ENCODE measurements around the gene FEV. TPM values are rescaled to one million over a fixed set of nuclear protein-coding genes. Genes with fewer than 3 reads are reported as not detected.

The FEV gene
- total RNA-seq (2014; rRNA removed; shearing (Covaris generic)), result not detected in 2 replicates

DNA sequence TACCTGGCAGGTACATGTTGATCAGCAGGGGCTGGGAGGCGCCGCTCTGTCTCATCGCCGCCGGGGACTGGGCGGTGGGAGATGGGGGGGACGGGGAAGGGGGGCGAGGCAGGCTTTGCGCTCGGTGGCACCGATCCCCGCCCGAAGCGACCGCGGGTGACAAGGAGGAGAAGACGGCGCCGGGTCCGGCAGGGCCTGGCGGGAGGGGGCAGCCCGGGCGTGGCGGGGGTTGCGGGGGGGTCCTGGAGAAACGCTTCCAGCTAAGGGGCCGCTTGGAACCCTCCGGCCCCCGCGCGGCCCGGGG, at the start of gene FEV:
TSS of gene FEV (minus strand) at position 164 of the 304 bp plus-strand sequence. CDS start at position 55, 109 bp downstream.
- in situ Hi-C loops (cut with HindIII; ENCODE audit: low sequenced_read_pairs), result no loop called here
- DNase-seq (ENCODE audit: low spot score), result no peak

DNA sequence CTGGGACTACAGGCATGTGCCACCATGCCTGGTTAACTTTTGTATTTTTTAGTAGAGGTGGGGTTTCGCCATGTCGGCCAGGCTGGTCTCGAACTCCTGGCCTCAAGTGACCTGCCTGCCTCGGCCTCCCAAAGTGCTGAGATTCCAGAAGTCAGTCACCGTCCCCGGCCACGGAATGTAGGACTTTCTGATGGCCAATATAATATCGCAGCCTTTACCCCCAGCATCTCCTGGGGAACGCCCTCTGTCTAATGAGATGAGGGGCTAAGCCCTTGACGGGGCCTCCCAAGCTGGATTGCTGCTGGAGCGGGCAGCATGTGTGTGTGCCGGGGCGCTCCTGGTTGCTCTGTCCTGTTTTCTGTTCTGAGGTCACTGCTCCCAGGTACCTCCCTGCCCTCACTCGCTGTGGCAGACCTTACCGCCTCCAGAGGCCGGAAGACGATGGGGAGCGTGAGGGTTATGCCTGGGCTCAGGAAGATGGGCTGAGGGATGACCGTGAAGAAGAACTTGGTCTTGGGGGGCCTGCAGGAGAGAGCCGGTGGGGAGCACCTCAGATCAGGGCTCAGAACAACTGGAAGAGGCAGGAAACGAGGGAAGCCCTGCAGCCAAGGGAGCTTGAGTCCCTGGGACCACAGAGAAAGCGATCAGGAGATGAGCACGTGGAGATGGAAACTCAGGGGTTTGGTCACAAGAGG, 47.2 kb upstream of the FEV start:
- no peak for DNase-seq (ENCODE audit: low spot score)
- in situ Hi-C loops (cut with HindIII; ENCODE audit: low sequenced_read_pairs), result no loop called here

DNA sequence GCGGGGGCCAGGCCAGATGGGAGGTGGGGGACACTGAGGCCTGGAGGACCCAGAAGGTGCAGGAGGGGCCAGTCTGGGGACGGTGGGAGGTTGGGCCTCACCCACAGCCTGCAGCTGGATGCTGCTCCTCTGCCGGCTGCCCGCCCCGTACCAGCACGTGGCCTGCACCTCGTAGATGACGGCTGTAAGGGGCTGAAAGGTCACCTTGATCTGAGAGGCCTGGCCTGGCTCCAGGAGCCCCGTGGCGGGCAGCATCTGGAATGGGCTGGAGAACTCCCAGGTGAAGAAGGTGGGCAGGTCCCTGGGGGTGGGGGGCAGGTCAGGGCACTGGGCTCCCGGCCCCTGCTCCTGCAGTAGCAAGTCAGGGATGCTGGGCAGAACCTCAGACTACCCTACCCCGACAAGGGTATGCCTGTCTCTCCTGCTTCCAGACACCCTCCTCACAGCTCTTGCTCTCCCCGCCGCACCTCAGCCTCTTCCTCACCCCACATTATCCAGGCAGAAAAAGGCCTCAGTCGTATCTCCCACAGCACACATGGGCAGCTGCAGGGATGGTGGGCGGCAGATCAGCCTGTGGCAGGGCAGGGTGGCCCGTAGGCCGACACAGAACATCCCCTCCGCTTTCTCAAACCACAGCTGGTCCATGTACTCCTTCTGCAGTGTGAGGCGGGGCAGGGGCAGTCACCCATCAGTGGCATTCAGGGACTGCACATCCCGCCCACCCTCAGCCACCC, 46.2 kb upstream of the FEV start:
- in situ Hi-C loops (cut with HindIII; ENCODE audit: low sequenced_read_pairs), result no loop called here
- DNase-seq (ENCODE audit: low spot score), result no peak

DNA sequence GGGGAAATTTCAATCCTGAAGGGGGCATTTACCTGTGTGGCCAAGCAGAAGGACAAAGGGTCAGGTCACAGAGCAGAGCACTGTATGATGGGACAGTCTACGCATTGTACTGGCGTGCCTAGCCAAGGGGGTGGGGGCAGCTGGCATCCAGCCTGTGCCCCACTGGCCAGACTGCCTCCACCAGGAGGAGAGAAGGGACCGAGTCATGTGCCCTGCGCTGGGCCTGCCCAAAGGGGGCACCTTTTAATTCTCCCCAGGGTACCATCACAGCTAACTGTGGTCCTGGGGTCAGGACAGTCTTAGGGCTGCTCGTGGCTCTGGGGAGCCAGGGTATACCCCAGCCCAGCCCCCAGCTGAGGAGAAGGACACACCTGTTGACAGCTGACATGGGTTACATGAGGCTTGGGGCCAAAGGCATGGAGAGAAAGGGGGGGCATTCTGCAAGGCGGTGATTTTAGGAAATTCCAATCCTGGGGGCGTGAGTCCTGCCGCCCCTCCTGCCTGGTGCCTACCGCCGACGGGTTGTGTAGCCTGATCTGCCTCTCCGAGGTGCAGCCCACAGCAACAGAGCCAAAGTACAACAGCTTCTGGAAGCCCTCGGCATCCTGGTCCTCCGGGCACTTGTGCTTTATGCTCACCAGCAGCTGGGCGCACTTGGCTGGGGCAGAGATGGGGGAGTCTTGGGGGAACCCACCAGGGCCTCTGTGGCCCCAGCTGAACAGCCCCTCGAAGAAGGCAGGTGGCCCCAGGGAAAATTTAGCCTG, 45.4 kb upstream of the FEV start:
- DNase-seq (ENCODE audit: low spot score), result no peak
- in situ Hi-C loops (cut with HindIII; ENCODE audit: low sequenced_read_pairs), result no loop called here

DNA sequence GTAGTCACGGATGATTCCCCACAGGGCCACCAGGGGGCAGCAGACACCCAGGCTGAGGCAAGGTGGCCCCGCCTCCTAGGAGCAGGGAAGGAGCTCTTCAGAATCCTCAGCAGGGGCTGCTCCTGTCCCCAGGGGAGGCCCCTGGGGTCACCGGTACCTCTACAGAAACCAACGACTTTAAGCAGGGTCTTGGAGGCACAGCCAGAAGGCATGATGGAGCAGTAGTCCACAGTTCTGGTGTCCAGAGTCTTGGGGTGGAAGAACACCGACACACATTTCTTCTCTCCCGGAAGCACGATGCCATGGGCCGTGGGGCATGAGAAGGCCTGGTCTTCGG, 44.8 kb upstream of the FEV start:
- in situ Hi-C loops (cut with HindIII; ENCODE audit: low sequenced_read_pairs), result no loop called here

DNA sequence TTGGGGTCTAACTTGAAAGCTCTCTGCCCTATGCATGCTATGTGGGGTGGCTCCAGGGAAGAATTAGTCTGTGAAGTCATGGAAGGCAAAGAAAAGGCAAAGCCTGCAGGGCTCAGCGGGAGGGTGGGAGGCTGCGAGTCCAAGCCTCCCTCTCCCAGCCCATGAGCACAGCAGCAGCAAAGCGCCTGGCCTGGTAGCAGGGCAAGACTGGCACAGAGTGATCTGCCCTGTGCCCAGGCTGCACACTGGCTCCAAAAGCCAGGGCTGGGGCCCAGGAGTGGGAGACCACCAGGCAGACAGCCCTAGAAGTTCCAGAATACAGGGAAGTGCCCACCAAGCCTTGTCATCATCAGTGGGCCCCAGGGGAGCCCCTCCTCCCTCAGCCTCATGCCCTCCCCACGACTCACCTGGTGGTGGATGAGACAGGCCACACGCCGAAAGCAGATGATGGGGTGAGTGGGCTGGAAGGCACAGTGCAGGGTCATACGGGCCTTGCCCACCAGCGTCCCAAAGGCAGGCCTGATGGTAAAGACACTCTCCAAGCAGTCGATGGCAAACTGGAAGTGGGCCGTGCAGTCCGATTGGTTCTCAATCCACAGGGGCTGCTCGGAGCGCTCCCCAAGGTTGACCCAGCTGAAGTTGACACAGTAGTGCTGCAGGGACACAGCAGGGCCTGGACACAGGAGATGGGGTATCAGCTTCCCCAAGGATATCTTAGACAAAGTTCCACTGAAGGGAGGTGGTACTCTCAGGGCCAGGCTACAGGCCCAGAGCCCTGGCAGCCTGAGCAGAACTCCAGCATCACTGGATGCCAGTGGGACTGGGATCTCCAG, 44.2 kb upstream of the FEV start:
- in situ Hi-C loops (cut with HindIII; ENCODE audit: low sequenced_read_pairs), result no loop called here
- DNase-seq (ENCODE audit: low spot score), result no peak

More for the DNA sequence above, 44.8 kb upstream of the FEV start:
- DNase-seq (ENCODE audit: low spot score), result peak; percentile 81

DNA sequence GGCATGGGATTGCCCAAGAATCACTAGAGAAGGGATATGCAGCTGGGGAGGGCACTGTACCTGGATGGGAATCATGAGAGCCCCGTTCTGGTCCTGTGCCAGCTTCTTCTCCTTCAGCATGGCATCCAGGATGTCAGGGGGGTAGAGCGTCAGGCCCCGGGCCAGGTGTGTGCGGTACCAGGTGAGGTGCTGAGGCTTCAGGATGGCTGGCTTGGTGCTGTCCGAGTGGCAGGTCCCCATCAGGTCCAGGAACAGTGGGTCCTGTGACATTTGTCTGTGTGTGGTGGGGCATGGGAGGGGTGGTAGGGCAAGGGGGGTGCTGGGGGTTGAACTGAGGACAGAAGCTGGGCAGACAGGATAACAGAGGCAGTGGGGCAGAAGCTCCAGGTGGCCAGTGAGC, 43.2 kb upstream of the FEV start:
- in situ Hi-C loops (cut with HindIII; ENCODE audit: low sequenced_read_pairs), result no loop called here
- DNase-seq (ENCODE audit: low spot score), result no peak

DNA sequence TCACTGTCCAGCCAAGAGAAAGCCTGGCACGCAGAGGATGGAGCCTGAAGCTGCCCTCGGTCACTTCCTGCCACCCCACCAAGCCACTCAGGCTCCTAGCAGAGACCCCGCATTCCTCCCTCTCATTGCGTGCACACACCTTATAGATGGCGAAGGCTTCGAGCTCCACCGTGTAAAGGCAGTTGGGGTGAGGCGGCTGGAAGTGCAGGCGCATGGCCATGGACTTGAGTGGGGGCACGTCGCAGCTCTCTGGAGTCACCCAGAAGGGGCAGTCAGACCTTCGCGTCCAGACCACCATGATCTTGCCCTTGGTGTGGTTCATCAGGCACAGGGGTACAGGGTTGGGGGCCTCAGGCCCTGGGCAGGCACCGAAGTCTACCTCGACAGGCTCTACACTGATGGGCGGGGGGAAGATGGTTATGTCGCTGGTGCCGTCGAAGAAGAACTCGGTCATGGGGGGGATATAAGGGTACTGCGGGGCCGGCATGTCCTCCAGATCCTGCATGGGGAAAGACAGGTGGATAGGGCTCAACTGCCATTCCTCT, 42.6 kb upstream of the FEV start:
- no peak for DNase-seq (ENCODE audit: low spot score)
- in situ Hi-C loops (cut with HindIII; ENCODE audit: low sequenced_read_pairs), result no loop called here

DNA sequence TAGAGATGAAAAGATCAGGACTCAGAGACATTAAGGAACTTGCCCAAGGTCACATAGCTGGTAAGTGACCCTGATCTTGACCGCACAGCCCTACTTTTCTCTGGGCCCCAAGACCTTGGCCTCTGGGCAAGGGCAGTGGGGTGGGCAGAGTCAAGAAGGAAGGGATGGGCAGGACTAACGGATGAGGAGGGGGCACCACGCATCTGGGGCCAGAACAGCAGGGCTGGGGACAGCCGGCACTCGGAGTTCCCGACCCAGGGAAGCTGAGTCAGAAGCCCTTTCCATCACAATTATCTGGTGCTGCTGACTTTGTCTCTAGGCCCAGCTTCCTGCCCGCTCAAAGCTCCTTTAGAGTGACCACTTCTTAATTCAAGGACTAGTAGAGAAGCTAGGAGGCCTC, 42.0 kb upstream of the FEV start:
- in situ Hi-C loops (cut with HindIII; ENCODE audit: low sequenced_read_pairs), result no loop called here
- DNase-seq (ENCODE audit: low spot score), result no peak

DNA sequence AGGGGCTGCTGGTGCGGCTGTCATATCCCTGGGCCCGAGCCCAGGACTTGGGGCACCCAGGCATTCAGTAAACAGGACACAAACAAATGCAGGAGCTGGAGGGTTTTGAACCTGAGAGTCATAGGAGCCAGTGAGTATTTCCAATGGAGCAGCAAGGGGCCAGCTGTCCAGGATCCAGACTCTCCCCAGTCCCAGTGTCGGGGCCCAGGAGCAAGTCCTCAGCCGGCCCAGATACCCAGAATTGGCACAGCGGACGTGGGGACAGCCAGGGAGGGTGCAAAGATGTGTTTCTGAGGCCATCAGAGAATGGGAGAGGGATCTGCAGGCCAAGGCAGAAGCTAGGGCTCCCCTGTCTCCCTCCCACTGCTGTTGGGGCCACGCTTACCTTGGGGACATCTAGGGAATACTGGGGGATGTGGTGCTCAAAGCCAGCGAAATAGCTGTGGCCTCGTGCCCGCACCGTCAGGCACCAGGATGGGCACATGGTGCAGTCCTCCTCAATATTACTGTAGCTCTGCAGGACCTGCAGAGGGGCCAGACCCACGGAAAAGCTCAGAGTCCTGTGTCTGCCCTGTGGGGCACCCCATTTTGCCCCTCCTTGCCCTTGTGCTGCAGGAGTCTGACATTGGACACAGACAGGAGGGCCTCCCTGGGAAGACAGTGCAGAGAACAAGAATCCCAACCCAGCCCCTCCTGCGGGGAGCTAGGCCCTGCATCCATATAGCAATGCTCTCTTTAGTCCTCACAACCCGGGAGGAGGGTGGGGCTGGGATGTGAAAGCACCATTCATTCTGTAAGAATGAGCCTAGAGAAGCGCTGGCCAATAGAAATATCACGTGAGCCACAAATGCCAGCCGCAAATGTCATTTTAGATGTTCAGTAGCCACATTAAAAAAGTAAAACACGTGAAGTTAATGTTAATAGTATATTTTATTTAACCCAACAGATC, 40.9 kb upstream of the FEV start:
- DNase-seq (ENCODE audit: low spot score), result no peak
- in situ Hi-C loops (cut with HindIII; ENCODE audit: low sequenced_read_pairs), result no loop called here

DNA sequence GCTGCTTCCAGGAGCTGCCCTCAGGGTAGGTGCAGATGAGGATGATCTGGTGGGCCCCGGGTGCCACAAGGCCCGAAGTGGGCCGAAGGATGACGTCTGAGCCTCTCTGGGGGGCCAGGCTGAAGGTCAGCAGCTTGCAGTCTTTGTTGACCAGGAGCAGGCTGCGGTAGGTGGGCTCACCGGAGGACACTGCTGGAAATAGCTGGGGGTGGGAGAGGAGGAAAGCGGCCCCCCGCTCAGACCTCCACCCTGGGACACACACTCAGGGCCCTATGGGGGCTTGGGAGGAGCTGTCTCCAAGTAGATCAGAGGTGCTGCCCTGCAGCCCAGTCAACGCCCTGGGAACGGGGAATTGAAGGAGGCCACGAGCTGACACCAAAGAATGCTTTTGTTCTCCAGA, 39.1 kb upstream of the FEV start:
- in situ Hi-C loops (cut with HindIII; ENCODE audit: low sequenced_read_pairs), result no loop called here
- DNase-seq (ENCODE audit: low spot score), result no peak

DNA sequence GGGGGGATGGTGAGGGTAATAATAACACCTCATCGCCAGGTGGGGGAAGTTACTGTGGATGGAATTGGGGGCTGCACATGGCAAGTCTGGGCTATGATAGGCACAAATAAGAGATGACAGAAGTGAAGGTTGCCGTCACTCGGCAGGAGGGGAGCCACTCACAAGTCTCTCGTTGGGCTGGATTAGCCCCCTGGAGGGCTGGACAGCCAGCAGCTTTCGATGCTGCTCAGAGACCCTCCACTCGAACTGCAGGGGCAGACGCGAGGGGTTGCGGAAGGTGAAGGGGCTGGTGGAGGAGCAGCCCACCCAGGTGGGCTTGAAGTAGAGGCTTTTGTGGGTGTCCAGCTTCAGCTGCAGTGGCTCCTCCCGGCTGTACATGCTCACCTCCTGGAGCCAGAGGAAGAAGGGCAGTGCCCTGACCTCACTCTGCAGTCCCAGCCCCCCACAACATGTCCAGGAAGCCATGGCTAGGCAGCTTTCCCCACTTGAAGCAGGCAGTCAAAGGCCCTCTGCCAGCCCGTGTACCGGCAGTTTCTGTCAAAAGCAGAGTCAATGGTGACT, 38.1 kb upstream of the FEV start:
- no peak for DNase-seq (ENCODE audit: low spot score)
- in situ Hi-C loops (cut with HindIII; ENCODE audit: low sequenced_read_pairs), result no loop called here

DNA sequence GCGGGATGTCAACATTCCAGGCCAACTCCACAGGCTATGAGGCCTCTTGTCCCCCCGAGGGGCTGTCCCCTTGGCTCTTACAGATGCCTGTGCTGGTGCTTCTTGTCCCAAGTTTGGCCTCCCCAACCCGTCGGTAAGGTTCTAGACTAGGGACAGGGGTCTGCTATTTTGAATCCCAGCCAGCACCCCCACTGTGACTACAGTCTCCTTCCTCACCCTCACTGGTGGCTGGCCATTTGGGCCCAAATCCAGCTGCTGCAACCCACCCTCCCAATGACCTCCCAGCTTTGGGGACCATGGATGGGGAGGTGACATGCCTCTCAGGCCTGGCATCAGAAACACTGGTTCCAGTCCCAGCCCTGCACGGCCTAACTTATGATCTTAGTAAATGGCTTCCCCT, 37.6 kb upstream of the FEV start:
- in situ Hi-C loops (cut with HindIII; ENCODE audit: low sequenced_read_pairs), result no loop called here
- no peak for DNase-seq (ENCODE audit: low spot score)

DNA sequence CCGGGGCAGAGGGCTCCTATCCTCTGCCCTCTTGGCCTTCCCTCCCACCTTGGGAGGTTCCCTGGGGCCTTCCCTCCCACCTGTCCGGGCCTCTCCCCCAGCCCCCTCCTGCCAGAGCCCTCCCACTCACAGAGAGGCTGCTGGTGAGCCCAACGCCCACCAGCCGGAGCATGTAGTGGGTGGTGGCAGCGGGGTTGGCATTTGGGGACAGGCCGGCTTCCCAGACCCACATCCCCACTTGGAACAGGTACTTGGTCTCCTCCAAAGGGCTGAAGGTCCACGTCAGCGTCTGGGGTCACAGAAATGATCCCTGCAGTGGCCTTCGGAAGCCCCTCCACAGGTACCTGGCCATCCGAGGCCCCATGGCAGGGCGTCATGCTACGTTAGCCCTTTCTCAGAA, 37.1 kb upstream of the FEV start:
- in situ Hi-C loops (cut with HindIII; ENCODE audit: low sequenced_read_pairs), result no loop called here

DNA sequence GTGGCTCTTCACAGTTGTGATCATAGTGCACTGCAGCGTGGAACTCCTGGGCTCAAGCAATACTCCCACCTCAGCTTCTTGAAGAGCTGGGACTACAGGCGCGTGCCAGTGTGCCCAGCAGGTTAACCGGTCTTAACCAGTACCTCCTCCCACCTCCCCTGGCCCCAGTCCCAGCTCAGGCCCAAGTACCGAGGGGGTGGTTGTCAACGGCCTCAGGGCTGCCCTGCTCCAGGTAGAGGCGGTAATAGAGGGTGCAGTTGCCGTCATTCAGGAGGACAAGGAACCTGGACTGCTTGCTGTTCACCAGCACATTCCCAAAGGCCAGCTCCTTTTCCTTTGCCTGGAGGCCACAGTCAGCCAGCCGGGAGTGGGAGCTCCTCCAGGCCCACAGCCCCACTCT, 36.6 kb upstream of the FEV start:
- in situ Hi-C loops (cut with HindIII; ENCODE audit: low sequenced_read_pairs), result no loop called here
- no peak for DNase-seq (ENCODE audit: low spot score)

More for the DNA sequence above, 37.1 kb upstream of the FEV start:
- no peak for DNase-seq (ENCODE audit: low spot score)

DNA sequence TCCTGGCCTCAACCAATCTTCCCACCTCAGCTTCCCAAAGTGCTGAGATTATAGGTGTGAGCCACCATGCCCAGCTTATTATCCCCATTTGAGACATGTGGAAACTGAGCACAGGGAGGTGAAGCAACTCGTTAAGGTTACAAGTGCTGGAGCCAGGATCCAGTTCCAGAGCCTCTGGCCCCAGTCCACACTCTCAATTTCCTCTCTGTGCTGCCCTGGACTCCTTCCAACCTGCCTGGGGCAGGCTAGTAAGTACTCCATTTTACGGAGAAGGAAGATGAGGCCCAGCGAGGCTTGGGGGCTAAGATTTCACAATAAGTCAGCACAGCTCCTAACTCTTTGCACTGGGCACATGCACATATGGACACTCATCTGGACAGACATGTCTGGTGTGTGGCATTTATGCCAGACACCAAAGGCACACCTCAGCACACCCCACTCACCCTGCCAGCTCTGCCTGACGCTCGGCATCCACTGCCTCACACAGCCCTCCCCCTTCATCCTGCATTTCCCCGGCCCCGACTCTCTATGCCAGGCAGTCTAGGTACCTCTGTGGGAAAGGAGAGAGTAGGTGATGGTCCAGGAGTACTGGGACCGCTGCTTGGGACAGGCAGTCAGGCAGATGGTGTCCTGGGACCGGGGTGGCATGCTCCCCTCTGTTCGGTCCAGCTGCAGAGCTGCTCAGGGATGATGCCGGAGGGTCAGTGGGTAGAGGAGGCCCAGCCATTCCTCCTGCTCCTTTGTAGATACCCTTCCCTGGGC, 35.8 kb upstream of the FEV start:
- DNase-seq (ENCODE audit: low spot score), result no peak
- in situ Hi-C loops (cut with HindIII; ENCODE audit: low sequenced_read_pairs), result no loop called here

DNA sequence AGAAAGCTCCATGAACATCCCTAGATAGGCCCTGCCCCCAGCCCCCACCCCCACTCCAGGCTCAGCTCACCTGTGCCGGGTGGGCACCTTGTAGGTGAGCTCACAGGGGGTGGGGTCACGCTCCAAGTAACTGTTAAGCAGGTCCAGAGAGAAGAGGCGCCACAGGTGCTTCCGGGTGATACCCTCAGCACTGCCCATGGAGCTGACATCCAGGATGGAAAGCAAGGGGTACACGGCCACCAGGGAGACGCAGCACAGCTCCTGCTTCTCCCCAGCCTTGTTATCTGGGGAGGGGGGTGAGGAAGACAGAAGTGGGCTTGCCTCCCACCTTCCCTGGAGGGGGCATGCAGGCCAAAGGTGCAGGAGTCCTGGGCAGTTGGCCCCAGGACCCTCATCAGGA, 34.5 kb upstream of the FEV start:
- no peak for DNase-seq (ENCODE audit: low spot score)
- in situ Hi-C loops (cut with HindIII; ENCODE audit: low sequenced_read_pairs), result no loop called here
